ENCODE results near the gene PALM.

DNA sequence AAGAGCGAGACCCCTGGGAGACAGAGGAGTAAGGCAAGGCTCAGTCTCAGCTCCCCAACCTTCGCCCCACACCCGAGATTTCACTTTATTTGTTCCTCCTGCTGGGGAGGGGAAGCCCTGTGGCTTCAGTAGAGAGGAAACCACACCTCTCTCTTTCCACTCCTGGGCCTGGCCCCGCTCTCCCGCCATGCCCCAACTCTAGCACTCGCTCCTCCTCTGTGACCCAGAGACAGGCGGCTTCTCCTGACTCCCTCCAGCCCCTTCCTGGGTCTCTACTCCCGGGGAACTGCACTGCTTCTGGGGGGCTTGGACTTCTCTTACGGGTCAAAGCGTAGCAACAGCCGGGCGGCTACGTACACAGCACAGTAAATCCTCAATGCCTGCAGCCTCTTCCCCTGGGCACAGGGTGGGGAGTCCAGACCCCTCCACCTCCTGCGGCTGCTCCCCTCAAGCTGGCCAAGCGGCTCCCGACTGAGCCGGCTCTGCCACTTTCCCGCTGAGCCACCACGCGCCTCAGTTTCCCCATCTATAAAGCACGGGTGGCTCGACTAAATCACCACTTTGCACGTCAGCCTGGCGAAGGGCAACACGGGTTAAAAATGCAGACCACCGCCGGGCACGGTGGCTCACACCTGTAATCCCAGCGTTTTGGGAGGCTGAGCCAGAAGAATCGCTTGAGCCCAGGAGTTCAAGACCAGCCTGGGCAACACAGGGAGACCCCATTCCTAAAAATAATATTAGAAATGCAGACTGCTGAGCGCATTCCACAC, 47.1 kb upstream of the PALM start:
- TF ChIP-seq POLR2A (IDR thresholded peaks at IDR 0.05) = no peak
- no peak for TF ChIP-seq EP300 (IDR thresholded peaks at IDR 0.05)
- TF ChIP-seq, protein P1, sequence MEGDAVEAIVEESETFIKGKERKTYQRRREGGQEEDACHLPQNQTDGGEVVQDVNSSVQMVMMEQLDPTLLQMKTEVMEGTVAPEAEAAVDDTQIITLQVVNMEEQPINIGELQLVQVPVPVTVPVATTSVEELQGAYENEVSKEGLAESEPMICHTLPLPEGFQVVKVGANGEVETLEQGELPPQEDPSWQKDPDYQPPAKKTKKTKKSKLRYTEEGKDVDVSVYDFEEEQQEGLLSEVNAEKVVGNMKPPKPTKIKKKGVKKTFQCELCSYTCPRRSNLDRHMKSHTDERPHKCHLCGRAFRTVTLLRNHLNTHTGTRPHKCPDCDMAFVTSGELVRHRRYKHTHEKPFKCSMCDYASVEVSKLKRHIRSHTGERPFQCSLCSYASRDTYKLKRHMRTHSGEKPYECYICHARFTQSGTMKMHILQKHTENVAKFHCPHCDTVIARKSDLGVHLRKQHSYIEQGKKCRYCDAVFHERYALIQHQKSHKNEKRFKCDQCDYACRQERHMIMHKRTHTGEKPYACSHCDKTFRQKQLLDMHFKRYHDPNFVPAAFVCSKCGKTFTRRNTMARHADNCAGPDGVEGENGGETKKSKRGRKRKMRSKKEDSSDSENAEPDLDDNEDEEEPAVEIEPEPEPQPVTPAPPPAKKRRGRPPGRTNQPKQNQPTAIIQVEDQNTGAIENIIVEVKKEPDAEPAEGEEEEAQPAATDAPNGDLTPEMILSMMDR (IDR thresholded peaks at IDR 0.05) = no peak
- TF ChIP-seq POLR2AphosphoS5 (IDR thresholded peaks at IDR 0.05) = no peak
